GM12892 (cell line): ENCODE results near the gene OTOG.

Experiments used
- DNase-seq: peaks from one replicate; pipeline ENCODE4 v3.0.0; 2011; ENCODE audit not compliant: insufficient read length
- FAIRE-seq: peaks from 2 replicates; lab custom pipeline; 2011; peaks lifted over from hg19 to GRCh38; lab: Jason Lieb, UNC
- POLR2A ChIP-seq: IDR thresholded peaks from 2 replicates; pipeline ENCODE4 v1.6.1; 2011; ENCODE audit warnings: low read depth, low read length, control low read depth
- POLR2AphosphoS5 ChIP-seq: IDR thresholded peaks from 2 replicates; pipeline ENCODE4 v1.6.1; 2011; ENCODE audit warnings: low read depth, low read length, control low read depth
- TAF1 ChIP-seq: IDR thresholded peaks from 2 replicates; pipeline ENCODE4 v1.6.1; 2011; ENCODE audit warnings: low read depth, mild to moderate bottlenecking, control low read depth, low read length, borderline replicate concordance

The OTOG gene

GRCh38 chr11:17683377-17684161 is 136.5 kb downstream of the OTOG start:
- no peak for DNase-seq
- TF ChIP-seq POLR2AphosphoS5 (no peak), TAF1 (no peak), POLR2A (no peak)
- no peak for FAIRE-seq

- TF ChIP-seq POLR2A: no peak
- TF ChIP-seq TAF1: no peak
- no peak for TF ChIP-seq POLR2AphosphoS5
- no peak for FAIRE-seq
- DNase-seq: no peak
These were observed 137.5 kb downstream of the OTOG start for GRCh38 chr11:17684550-17684949.

- DNase-seq (no peak), FAIRE-seq (no peak)
These were observed 139.3 kb downstream of the OTOG start for GRCh38 chr11:17686231-17686980.

GRCh38 chr11:17687946-17688670 is 141.0 kb downstream of the OTOG start:
- no peak for DNase-seq
- no peak for FAIRE-seq
- TF ChIP-seq POLR2AphosphoS5 (no peak), TAF1 (no peak), POLR2A (no peak)

More at GRCh38 chr11:17686231-17686980, 139.3 kb downstream of the OTOG start:
- TF ChIP-seq POLR2A (no peak), POLR2AphosphoS5 (no peak), TAF1 (no peak)

- TF ChIP-seq POLR2AphosphoS5: no peak
- no peak for TF ChIP-seq POLR2A
- no peak for TF ChIP-seq TAF1
- DNase-seq (no peak), FAIRE-seq (no peak)
These were observed 144.5 kb downstream of the OTOG start for GRCh38 chr11:17691550-17691949.

GRCh38 chr11:17691976-17692375 is 144.9 kb downstream of the OTOG start:
- TF ChIP-seq TAF1 (no peak), POLR2A (no peak), POLR2AphosphoS5 (no peak)
- no peak for FAIRE-seq
- DNase-seq: no peak

GRCh38 chr11:17692931-17693330 is 145.9 kb downstream of the OTOG start:
- FAIRE-seq: no peak
- TF ChIP-seq TAF1 (no peak), POLR2A (no peak), POLR2AphosphoS5 (no peak)
- DNase-seq: no peak

GRCh38 chr11:17693531-17693930 is 146.5 kb downstream of the OTOG start:
- DNase-seq: no peak
- no peak for FAIRE-seq
- TF ChIP-seq TAF1 (no peak), POLR2AphosphoS5 (no peak), POLR2A (no peak)

GRCh38 chr11:17694494-17695110 is 147.5 kb downstream of the OTOG start:
- FAIRE-seq (no peak), DNase-seq (no peak)
- TF ChIP-seq POLR2A: no peak
- no peak for TF ChIP-seq TAF1
- no peak for TF ChIP-seq POLR2AphosphoS5

GRCh38 chr11:17695454-17696441 is 148.7 kb downstream of the OTOG start:
- DNase-seq (no peak), FAIRE-seq (no peak)
- TF ChIP-seq TAF1 (no peak), POLR2AphosphoS5 (no peak), POLR2A (no peak)
